Measurements from ENCODE around the gene MRPL53.
"Not testable (repeated sequence)": the region's sequence is repeated elsewhere in the genome, so short reads cannot be mapped to it uniquely, and the experiment has no call there.

MRPL53 gene

DNA sequence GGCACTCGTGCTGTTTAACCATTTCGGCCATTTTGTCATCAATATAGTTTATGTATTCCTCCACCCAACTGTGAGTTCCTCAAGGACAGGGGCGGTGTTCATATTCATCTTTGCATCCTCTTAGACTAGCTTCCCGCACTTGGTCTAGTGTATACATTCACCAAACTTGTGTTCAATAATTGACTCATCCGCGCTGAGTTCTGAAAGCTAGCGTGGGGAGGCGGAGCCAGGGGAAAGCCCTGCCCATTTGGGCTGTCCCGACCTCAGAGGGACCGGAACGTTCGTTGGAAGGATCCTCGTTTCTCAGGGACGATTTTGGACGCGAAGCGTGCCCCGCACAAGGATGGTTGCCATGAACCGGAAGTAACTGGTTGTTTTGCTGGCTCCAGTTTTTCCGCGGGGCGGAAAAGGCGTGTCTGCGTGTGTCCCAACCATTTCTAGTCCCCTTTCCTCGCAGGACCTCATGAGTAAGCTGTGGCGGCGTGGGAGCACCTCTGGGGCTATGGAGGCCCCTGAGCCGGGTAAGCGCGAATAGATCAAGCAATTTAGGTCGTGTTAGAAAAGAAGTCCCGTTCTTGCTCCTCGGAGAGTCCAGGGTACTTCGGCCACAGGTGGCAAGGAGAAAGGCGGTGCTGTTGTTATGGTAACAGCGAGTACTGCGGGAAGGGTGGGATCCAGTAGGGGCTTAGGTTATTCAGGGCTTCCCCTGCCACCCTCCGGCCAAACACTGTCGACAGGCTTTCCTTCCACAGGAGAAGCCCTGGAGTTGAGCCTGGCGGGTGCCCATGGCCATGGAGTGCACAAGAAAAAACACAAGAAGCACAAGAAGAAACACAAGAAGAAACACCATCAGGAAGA, 17.6 kb downstream of the MRPL53 start, which contains the start of gene INO80B:
INO80B (plus strand) TSS at position 434 of the 858 bp plus-strand sequence; CDS start at position 464, 30 bp downstream.
- peak; percentile 95 for DNase-seq (ENCODE audit: low read depth, low spot score)

- DNase-seq (ENCODE audit: low read depth, low spot score) = no peak
These were observed 21.8 kb downstream of the MRPL53 start for GRCh38 chr2:74450570-74451190.

DNA sequence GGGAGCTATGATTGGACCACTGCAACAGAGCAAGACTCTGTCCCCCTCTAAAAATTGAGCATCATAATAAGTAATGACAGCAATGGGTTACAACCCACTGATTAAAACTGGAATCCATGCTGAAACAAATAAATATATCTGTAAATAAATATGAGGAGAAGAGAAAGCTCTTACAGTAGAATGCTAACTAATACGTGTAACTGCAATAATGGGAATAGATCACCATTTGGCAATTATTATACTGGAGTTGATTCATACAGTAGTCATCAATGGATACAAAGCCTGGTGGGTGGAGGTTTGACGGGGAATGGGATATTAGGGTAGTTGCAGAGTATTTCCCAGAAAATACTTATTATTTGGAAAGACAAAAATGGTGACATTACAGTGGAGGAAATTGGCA, 23.7 kb downstream of the MRPL53 start:
- DNase-seq (ENCODE audit: low read depth, low spot score) = no peak

GRCh38 chr2:74447230-74447999, 25.1 kb downstream of the MRPL53 start:
- no peak for DNase-seq (ENCODE audit: low read depth, low spot score)

- DNase-seq (ENCODE audit: low read depth, low spot score) = no peak
These were observed 27.8 kb downstream of the MRPL53 start for GRCh38 chr2:74444498-74445318.

DNA sequence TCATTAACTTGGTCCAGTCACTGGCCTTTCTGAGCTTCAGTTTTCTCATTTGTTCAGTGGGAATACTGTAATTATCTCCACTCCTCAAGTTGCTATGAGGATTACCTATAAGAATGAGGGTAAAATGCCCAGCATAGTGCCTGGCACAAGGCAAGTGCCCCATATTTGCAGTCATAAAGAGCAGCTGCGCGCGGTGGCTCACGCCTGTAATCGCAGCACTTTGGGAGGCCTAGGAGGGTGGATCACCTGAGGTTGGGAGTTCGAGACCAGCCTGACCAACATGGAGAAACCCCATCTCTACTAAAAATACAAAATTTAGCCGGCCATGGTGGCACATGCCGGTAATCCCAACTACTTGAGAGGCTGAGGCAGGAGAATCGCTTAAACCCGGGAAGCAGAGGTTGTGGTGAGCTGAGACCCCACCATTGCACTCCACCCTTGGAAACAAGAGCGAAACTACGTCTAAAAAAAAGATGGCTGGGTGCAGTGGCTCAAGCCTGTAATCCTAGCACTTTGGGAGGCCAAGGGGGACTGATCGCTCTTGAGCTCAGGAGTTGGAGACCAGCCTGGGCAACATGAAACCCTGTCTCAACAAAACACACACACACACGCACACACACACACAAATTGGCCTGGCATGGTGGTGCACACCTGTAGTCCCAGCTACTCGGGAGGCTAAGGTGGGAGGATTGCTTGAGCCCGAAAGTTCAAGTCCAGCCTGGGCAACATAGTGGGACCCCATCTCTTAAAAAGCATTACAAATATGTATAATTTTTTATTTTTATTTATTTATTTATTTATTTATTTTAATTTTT, 29.8 kb downstream of the MRPL53 start:
- not testable (repeated sequence) for DNase-seq (ENCODE audit: low read depth, low spot score)

DNA sequence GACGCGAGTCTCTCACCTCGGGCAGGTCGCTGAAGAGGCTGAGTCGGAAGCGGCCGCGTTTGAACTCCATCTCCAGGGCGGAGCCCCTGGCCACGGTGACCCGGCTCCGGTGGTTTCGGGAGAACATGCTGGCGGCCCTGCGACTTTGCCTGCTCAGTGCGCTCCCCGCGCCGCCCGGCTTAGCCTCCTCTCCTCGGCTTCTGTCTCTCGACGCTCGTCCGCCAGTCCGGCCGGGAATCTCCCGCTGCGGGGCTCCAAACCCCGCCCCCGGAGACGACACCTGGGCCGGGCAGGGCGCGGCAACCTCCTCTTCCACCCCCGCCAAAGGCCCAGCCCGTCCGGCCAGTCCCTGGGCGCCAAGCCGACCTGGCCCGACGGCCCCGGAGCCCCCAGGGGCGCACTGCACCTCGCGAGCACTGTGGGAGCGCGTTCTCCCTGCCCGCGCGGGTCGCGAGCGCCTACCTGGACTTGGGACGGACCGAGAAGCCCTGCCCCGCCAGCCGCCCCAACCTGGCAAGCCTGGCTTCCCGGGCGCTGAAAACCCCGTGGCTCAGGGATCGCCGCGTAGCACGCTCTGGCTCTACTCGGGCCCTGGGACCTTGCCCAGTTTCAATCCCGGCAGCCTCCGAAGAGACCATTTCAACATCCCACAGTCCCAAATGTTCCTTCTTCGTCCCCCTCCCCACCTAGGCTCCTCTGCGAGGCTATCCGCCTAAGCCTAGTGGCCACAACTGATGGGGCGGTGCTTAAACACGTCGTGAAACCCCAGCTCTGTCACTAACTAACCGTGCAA, 30.6 kb downstream of the MRPL53 start, which contains the start of gene RTKN:
RTKN (minus strand) TSS at position 248 of the 793 bp plus-strand sequence; CDS start at position 127, 121 bp downstream.
- DNase-seq (ENCODE audit: low read depth, low spot score) = no peak

- DNase-seq (ENCODE audit: low read depth, low spot score) = no peak
These were observed 31.2 kb downstream of the MRPL53 start for GRCh38 chr2:74441170-74441689.

DNA sequence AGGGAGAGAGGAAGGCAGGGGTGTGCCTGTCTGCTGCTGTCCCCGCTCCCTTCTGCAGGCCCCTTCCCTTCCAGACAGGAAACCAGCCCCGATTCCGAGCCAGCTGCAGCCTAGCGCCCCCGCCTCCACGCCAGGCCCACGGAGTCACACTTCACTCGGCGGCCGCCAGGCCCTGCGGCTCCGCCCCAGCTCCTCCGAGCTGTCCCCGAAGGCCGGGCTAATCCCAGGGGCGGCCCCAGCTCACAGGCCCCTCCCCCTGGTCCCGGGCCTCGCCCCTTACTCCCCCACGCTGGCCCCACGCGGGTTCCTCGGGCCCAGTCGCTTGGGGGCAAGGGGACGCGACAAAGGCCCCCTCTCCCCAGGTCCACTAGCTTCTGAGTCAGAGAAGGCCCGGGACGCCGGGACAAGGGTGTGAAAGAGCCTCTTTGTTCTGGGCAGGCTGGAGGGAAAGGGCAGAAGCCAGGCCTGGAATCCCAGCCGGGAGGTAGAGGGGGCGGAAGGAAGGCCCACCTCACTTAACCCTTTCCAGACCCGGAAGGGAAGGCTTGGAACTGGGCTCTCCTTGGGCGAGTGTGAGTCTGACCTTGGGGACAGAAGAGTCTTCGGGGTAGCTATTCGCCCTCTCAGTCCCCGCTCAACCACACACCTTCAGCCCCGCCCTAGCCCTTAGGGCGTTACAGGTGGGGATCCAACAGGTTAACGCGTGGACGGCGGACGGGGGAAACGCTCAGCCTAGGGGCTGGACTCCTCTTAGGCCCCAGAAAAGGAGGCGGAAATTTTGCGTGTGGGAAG, 31.9 kb downstream of the MRPL53 start:
- no peak for DNase-seq (ENCODE audit: low read depth, low spot score)

- DNase-seq (ENCODE audit: low read depth, low spot score) = no peak
These were observed 32.6 kb downstream of the MRPL53 start for GRCh38 chr2:74439803-74440377.

GRCh38 chr2:74439373-74439772, 33.1 kb downstream of the MRPL53 start:
- DNase-seq (ENCODE audit: low read depth, low spot score) = no peak

GRCh38 chr2:74438248-74438647, 34.2 kb downstream of the MRPL53 start:
- no peak for DNase-seq (ENCODE audit: low read depth, low spot score)

GRCh38 chr2:74436848-74437695, 35.4 kb downstream of the MRPL53 start:
- DNase-seq (ENCODE audit: low read depth, low spot score) = no peak

- no peak for DNase-seq (ENCODE audit: low read depth, low spot score)
These were observed 36.2 kb downstream of the MRPL53 start for GRCh38 chr2:74436111-74436805.

DNA sequence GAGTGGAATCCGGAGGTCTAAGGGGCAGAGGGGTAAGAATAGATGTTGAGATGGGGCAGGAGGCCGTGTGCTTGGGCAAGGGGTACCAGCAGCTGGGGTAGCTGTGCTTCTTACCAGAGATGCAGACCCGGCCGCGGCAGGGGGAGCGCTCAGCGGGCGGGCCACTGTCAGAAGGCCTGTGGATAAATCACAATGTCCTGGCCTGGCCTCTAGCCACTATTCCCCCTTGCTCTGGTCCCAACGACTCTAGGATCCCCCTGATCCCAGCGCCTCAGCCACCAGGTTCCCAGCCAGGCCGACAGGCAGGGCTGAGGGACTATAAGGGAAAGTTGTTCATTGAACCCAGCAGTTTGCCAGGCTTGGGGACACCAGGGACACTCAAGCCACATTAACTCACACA, 42.0 kb downstream of the MRPL53 start:
- no peak for DNase-seq (ENCODE audit: low read depth, low spot score)

All from brain pericyte (primary cell).